Fibroblast of mammary gland (primary cell): ENCODE measurements around the gene ATP2A3.

Experiments used
- DNase-seq: peaks from one replicate; pipeline ENCODE4 v3.0.0-alpha.2; 2010; ENCODE audit warnings: low read depth
- H3K4me3 ChIP-seq: 2 replicates; pipeline ENCODE4 v1.5.1; 2011; ENCODE audit warnings: low read depth, mild to moderate bottlenecking, low read length, moderate library complexity; ENCODE audit not compliant: control insufficient read depth
- CTCF ChIP-seq: conservative IDR thresholded peaks from 2 replicates; pipeline ENCODE4 v1.5.1; 2011; ENCODE audit warnings: low read depth, low read length, inconsistent platforms; ENCODE audit not compliant: control insufficient read depth, insufficient read depth

The ATP2A3 gene

DNA sequence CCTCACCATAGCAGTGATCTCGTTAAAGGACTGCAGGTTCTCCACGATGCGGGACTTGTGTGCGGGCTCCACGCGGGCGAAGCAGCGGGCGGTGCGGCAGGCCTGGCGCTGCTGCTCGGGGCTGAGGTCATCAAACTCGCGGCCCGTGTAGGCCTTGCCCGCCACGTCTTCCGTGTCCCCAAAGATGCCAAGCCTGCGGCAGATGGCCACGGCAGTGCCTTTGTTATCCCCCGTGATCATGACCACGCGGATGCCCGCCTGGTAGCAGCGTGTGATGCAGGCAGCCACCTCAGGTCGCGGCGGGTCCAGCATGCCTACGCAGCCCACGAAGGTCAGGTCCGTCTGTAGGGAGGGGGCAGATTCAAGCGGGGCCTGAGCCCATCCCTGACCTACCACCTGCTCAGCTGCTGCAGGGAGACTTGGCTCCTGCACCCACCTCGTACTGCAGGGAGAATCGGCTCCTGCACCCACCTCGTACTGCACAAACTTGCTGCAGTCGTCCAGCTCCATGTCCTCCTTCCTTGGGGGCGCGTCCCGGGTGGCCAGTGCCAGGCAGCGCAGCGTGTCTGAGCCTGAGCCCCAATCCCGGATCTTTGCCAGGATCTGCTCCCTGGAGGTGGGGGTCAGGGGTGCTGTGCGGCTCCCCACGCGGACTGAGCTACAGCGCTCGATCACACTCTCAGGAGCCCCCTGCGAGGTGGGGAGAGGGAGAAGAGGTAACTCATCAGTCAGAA is 23.1 kb downstream of the ATP2A3 start:
- no peak for TF ChIP-seq CTCF

GRCh38 chr17:3937359-3937758 is 26.9 kb downstream of the ATP2A3 start:
- DNase-seq: no peak
- no peak overlapping the region for H3K4me3 ChIP-seq
- TF ChIP-seq CTCF: no peak

More for the DNA sequence above, 23.1 kb downstream of the ATP2A3 start:
- no peak overlapping the region for H3K4me3 ChIP-seq
- no peak for DNase-seq

- H3K4me3 ChIP-seq: no peak overlapping the region
- TF ChIP-seq CTCF: no peak
- DNase-seq: peak; percentile 37
Measured at GRCh38 chr17:3935825-3936355, 28.3 kb downstream of the ATP2A3 start.

DNA sequence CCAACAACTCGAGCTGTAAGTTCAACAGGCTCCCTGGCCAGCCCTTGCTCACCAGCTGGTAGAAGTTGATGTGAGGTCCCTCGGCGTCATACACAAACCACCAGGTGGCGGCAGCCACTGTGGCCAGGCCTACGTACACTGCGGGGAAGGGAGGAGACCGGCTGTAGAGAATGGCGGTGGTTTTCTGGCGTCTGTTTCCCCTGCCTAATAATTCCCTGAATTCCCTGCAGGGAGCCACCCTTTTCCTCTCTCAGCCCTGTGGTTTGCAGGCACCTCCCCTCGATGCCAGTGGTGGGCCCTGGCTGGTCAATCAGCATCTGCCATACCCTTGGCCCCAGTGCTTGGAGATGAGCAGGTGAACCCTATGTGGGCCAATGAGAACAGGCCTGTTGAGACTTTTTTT is 29.1 kb downstream of the ATP2A3 start:
- TF ChIP-seq CTCF: peak; percentile 36
- no peak overlapping the region for H3K4me3 ChIP-seq
- DNase-seq: peak; percentile 37

DNA sequence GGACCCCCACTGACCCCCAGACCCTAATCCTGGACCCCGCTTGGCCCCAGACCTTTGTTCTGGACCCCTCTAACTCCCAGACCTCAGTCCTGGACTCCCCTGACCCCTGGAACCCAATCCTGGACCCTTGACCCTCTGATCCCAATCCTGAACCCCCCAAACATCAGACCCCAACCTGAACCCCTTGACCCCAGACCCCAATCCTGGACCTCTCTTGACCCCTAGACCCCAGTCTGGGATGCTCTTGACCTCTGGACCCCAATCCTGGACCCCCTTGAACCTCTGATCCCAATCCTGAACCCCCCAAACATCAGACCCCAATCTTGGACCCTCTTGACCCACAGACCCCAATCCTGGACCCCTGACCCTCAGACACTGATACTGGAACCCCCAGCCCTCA is 34.5 kb downstream of the ATP2A3 start:
- no peak for DNase-seq
- TF ChIP-seq CTCF: no peak
- H3K4me3 ChIP-seq: no peak overlapping the region

GRCh38 chr17:3929181-3929580 is 35.1 kb downstream of the ATP2A3 start:
- H3K4me3 ChIP-seq: no peak overlapping the region
- no peak for DNase-seq
- no peak for TF ChIP-seq CTCF
